Measurements from ENCODE around the gene PLCL2. TPM values are rescaled to one million over a fixed set of nuclear protein-coding genes. Genes with fewer than 3 reads are reported as not detected.

Gene PLCL2
- total and polyA plus RNA-seq, 2 donors (not counting 3 experiments of a cell fraction or from before 2014, with no cell fraction given): 2.3 to 10.7 TPM

GRCh38 chr3:17014709-17015108, 130.0 kb downstream of the PLCL2 start:
- Histone ChIP-seq H3K27ac (ENCODE audit: insufficient read depth, low read depth, low read length) (no peak overlapping the region), H3K4me2 (ENCODE audit: insufficient read depth, low read length) (no peak overlapping the region), H3K36me3 (ENCODE audit: control insufficient read depth in 2 of 2, extremely low read depth in 1 of 2, insufficient read depth in 2 of 2, low read length in 2 of 2) (no peaks in the 10 kb centered on the region), H3K79me2 (ENCODE audit: control insufficient read depth, insufficient read depth, low read length) (no peaks in the 10 kb centered on the region), H3K27me3 (ENCODE audit: control insufficient read depth in 2 of 2, insufficient read depth in 2 of 2, low read length in 2 of 2) (no peaks in the 10 kb centered on the region), H3K4me3 (replicated peaks in 1 of 3; ENCODE audit: insufficient read depth in 1 of 3, low read depth in 1 of 3, low read length in 3 of 3) (no peak overlapping the region), H4K20me1 (replicated peaks; ENCODE audit: control insufficient read depth, extremely low read depth, insufficient read depth, low read length) (no peaks in the 10 kb centered on the region), H3K9ac (replicated peaks; ENCODE audit: extremely low read depth, insufficient read depth, low read length) (no peak overlapping the region), H3K4me1 (ENCODE audit: control insufficient read depth, extremely low read depth, insufficient read depth, low read length) (no peaks in the 10 kb centered on the region), H3K9me3 (replicated peaks; ENCODE audit: control insufficient read depth, insufficient read depth, low read length) (no peaks in the 10 kb centered on the region), H2AFZ (ENCODE audit: low read depth, low read length) (no peak overlapping the region), H3K9me1 (replicated peaks; ENCODE audit: control insufficient read depth, extremely low read depth, insufficient read depth, low read length) (no peaks in the 10 kb centered on the region)
- DNase-seq (ENCODE audit: low read depth, low spot score) (no peak), FAIRE-seq (no peak)
- POLR2A ChIA-PET: no interaction called here
- intact Hi-C loops (cut with micrococcal nuclease) (no loop called here), dilution Hi-C loops (cut with MboI; ENCODE audit: extremely low pct_ligation_motif_present, low sequenced_read_pairs) (no loop called here)
- TF ChIP-seq MYC (IDR thresholded peaks at IDR 0.05; ENCODE audit: low read depth, low read length): no peak
- no peak for TF ChIP-seq JUN (IDR thresholded peaks at IDR 0.05; ENCODE audit: borderline replicate concordance, insufficient read depth, insufficient read length, low read depth)
- no peak for TF ChIP-seq CTCF (IDR thresholded peaks at IDR 0.05; ENCODE audit: extremely low read depth in 1 of 2, insufficient read depth in 1 of 2, low read depth in 1 of 2, low read length in 2 of 2)
- TF ChIP-seq GATA2 (IDR thresholded peaks at IDR 0.05; ENCODE audit: insufficient read depth, insufficient read length, low read depth, low read length): no peak
- no peak for TF ChIP-seq MAX (IDR thresholded peaks at IDR 0.05; ENCODE audit: insufficient read depth, insufficient read length)
- TF ChIP-seq FOS (IDR thresholded peaks at IDR 0.05; ENCODE audit: borderline replicate concordance, insufficient read depth, low read length): no peak
- no peak for TF ChIP-seq POLR2A (IDR thresholded peaks at IDR 0.05; ENCODE audit: low read depth, low read length)
- TF ChIP-seq EZH2 (IDR thresholded peaks at IDR 0.05; ENCODE audit: borderline replicate concordance, low read depth, low read length, severe bottlenecking): no peak
- no peak for TF ChIP-seq POLR2AphosphoS5 (IDR thresholded peaks at IDR 0.05; ENCODE audit: insufficient read depth, low read depth, low read length)
- no TSS peak for BruUV-seq (replicated peaks)
- CTCF ChIA-PET: interaction anchor here (1.1 to 1.2 kb wide), 2 partner anchors 11 to 131 kb away, joined by 3 to 4 read pairs; no protein-coding TSS in a partner anchor
